Esophagus squamous epithelium (tissue), 5 donors: ENCODE data around the gene OR10AG1. TPM values are rescaled to one million over a fixed set of nuclear protein-coding genes. Genes with fewer than 3 reads are reported as not detected.

ENCODE experiments used
- DNase-seq: peaks from one replicate; lab custom pipeline; 2025; lab: John Stamatoyannopoulos, UW
- H3K27ac ChIP-seq, 4 donors: fragments of 200-600 bp; sonication (generic); one replicate each; pipeline ENCODE4 v1.5.1; 2016 to 2019; ENCODE audit warnings: mild to moderate bottlenecking in 1 of 4
- H3K27me3 ChIP-seq, 4 donors: fragments of 200-600 bp; sonication (generic); 1 replicate in 3 of 4; 2 replicates in 1 of 4; pipeline versions ENCODE4 v1.5.1 to v1.6.0; 2017 to 2021; ENCODE audit warnings: antibody characterized with exemption in 1 of 4
- H3K36me3 ChIP-seq, 3 donors: fragments of 200-600 bp; sonication (generic); one replicate each; pipeline ENCODE4 v1.5.1; 2016 to 2019
- H3K4me1 ChIP-seq, 3 donors: fragments of 200-600 bp; sonication (generic); one replicate each; pipeline ENCODE4 v1.5.1; 2017 to 2019
- H3K4me3 ChIP-seq, 4 donors: fragments of 200-600 bp; sonication (generic); 1 replicate in 3 of 4; 2 replicates in 1 of 4; pipeline ENCODE4 v1.5.1; 2016 to 2019; ENCODE audit warnings: mild to moderate bottlenecking in 2 of 4, moderate library complexity in 1 of 4
- H3K9me3 ChIP-seq, 3 donors: fragments of 200-600 bp; sonication (generic); one replicate each; pipeline ENCODE4 v1.5.1; 2016 to 2019
- POLR2A ChIP-seq, 4 donors: fragments of 450-650 bp; IDR thresholded peaks; one replicate each; pipeline ENCODE4 v1.6.1; 2017; ENCODE audit warnings: antibody characterized with exemption in 4 of 4, mild to moderate bottlenecking in 4 of 4, moderate library complexity in 3 of 4
- WGBS, 2 donors: methylation state at CpG; one replicate each; pipeline ENCODE4 v1.1.5; 2018; 5-methylcytosine and 5-hydroxymethylcytosine counted together
- intact Hi-C: fragments of 100-400 bp; cut with DNase I; formaldehyde crosslinking; loops from one replicate; pipeline ENCODE4 v1.15.0; 2022
- total RNA-seq, 4 donors: library from RNA; depleted of rRNA; stranded (reverse); fragments of >200 nt; gene quantifications; one replicate each; pipeline ENCODE4 v1.1.0, GENCODE V29; 2016
- TF ChIP-seq, protein P1 (sequence below), 6 experiments: fragments of 450-650 bp in 4 of 6; fragments of 200-600 bp in 2 of 6; sonication (generic) in 2 of 6; IDR thresholded peaks; one replicate each; pipeline ENCODE4 v1.5.1; 2016 to 2019; ENCODE audit warnings: antibody characterized with exemption in 6 of 6, mild to moderate bottlenecking in 4 of 6, moderate library complexity in 4 of 6
- donor health status: DM: yes; HTN: yes; CAD: no.

The OR10AG1 gene, protein sequence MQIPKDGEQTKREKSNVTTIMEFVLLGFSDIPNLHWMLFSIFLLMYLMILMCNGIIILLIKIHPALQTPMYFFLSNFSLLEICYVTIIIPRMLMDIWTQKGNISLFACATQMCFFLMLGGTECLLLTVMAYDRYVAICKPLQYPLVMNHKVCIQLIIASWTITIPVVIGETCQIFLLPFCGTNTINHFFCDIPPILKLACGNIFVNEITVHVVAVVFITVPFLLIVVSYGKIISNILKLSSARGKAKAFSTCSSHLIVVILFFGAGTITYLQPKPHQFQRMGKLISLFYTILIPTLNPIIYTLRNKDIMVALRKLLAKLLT
- total RNA-seq = not detected

DNA sequence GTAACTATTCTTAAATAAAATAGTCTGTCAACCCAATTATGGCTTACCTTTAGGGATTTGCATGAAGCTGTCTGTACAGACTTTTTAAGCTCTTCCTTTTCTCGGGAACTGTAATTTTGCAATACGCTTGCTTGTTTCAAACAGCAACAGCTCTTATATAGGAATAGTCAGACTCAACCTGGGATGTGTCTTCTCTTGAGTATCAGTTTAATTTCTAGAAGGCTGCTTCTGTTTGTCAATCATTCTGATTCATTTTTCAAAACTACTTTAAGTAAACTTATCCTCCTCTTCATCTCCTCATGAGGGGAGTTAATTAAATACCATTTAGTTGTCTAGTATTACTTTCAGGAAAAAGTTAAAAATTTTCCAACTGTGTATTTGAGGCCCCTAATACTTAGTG is at the start of gene OR10AG1:
Gene OR10AG1 (minus strand): TSS at position 101 of the 400 bp plus-strand sequence. CDS start 38 bp downstream, at position 63.
- TF ChIP-seq, protein P1, sequence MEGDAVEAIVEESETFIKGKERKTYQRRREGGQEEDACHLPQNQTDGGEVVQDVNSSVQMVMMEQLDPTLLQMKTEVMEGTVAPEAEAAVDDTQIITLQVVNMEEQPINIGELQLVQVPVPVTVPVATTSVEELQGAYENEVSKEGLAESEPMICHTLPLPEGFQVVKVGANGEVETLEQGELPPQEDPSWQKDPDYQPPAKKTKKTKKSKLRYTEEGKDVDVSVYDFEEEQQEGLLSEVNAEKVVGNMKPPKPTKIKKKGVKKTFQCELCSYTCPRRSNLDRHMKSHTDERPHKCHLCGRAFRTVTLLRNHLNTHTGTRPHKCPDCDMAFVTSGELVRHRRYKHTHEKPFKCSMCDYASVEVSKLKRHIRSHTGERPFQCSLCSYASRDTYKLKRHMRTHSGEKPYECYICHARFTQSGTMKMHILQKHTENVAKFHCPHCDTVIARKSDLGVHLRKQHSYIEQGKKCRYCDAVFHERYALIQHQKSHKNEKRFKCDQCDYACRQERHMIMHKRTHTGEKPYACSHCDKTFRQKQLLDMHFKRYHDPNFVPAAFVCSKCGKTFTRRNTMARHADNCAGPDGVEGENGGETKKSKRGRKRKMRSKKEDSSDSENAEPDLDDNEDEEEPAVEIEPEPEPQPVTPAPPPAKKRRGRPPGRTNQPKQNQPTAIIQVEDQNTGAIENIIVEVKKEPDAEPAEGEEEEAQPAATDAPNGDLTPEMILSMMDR (IDR thresholded peaks at IDR 0.05) = no peak
- TF ChIP-seq POLR2A (IDR thresholded peaks at IDR 0.05) = no peak
- peaks cover 0 to 8% (median 0%) of the 10 kb centered on the region in 3 donors for H3K9me3 ChIP-seq
- no peak for DNase-seq
- intact Hi-C loops = no loop called here
- H3K27me3 ChIP-seq = no peaks in the 10 kb centered on the region
- H3K36me3 ChIP-seq = no peaks in the 10 kb centered on the region
- H3K4me1 ChIP-seq = no peaks in the 10 kb centered on the region
- WGBS, 2 donors = 65 to 73% methylated on average over 2 of the region's 2 CpGs
- no peak within 1 kb of the TSS for H3K27ac ChIP-seq
- H3K4me3 ChIP-seq = no peak within 1 kb of the TSS

DNA sequence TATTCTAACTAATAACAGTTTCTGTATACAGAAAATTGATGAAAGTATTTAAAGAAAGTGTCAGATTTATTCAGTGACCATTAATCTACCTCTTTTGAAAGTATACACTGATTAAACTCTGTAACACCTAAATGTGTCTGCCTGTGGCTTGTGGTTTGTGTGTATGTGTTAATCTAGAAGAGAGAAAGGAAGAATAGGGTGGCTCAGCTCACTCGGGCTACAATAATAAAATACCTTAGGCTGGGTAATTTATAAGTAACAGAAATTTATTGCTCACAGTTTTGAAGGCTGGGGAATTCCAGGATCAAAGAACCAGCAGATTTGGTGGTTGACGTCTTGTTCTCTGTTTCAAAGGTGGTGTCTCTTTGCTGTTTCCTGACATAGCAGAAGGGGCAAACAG is 44.1 kb upstream of the OR10AG1 start:
- peaks cover 0 to 17% (median 0%) of the 10 kb centered on the region in 3 donors for H3K9me3 ChIP-seq
- no peaks in the 10 kb centered on the region for H3K36me3 ChIP-seq
- H3K27me3 ChIP-seq = no peaks in the 10 kb centered on the region
- no peak for DNase-seq
- no peak overlapping the region for H3K27ac ChIP-seq
- 33 to 40% methylated on average over 2 of the region's 2 CpGs for WGBS, 2 donors
- no peak for TF ChIP-seq POLR2A (IDR thresholded peaks at IDR 0.05)
- TF ChIP-seq, protein P1 (IDR thresholded peaks at IDR 0.05) = no peak
- intact Hi-C loops = no loop called here
- H3K4me3 ChIP-seq = no peak overlapping the region
- no peaks in the 10 kb centered on the region for H3K4me1 ChIP-seq

DNA sequence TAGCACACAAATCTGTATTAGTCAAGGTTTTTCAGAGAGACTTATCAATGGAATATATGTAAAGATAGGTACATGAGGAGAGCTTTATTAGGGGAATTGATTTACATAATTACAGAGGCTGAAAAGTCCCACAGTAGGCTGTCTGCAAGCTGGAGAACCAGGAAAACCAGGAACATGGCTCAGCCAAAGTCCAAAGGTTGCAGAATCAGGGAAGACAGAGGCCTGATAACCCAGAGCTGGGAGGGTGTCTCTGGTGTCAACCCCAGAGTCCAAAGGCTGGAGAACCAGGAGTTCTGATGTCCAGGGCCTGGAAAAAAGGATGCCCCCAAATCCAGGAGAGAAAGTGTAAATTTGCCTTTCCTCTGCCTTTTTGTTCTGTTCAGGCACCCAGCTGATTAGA is 41.0 kb upstream of the OR10AG1 start:
- H3K9me3 ChIP-seq = peaks cover 0 to 11% (median 0%) of the 10 kb centered on the region in 3 donors
- no peaks in the 10 kb centered on the region for H3K36me3 ChIP-seq
- H3K27me3 ChIP-seq = no peaks in the 10 kb centered on the region
- TF ChIP-seq POLR2A (IDR thresholded peaks at IDR 0.05) = no peak
- TF ChIP-seq, protein P1 (IDR thresholded peaks at IDR 0.05) = no peak
- intact Hi-C loops = no loop called here
- H3K4me1 ChIP-seq = no peaks in the 10 kb centered on the region
- H3K4me3 ChIP-seq = no peak overlapping the region
- no peak for DNase-seq
- H3K27ac ChIP-seq = no peak overlapping the region

DNA sequence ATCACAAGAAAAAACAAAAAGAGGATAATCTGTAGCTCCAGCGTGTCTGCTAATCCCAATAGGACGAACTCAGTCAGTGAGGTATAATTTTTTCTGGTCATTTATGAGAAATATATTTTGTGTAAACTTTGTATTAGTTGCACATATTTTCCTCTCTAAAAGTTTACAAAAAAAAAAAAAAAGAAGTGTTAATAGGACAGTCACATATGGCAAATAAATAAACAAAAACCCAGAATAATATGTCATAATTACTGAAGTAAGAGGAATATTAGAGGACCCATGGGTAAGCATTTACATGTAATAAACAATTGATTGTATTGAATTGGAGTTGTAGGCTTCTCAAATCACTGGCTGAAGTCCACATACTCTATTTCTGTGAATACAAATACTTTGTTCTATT is 24.8 kb upstream of the OR10AG1 start, which contains the start of gene OR5F1:
Gene OR5F1 (minus strand): TSS at position 101 of the 400 bp plus-strand sequence. CDS start 0 bp downstream, at position 101.
- TF ChIP-seq POLR2A (IDR thresholded peaks at IDR 0.05) = no peak
- TF ChIP-seq, protein P1 (IDR thresholded peaks at IDR 0.05) = no peak
- intact Hi-C loops = no loop called here

DNA sequence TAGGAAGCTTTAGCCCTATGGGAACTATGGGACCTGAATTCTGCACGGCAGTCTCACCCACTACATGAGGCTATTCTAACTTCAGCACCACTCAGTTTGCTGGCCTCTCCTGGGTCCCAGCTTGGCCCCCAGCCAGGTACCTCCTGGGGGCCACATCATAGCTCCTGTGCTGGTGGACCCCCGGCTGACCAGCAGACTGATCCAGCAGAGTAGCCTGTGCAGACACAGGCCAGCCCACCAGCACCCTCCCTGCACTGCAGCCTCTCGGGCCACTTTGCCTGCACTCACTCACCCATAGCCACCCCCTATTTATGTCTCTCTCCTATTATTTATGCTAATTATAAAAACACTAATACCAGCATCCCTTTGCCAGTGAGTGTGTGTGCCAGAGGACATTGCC is 1.2 kb upstream of the OR10AG1 start:
- Histone ChIP-seq H3K9me3 (peaks cover 0 to 8% (median 0%) of the 10 kb centered on the region in 3 donors), H3K4me1 (no peaks in the 10 kb centered on the region), H3K4me3 (no peak overlapping the region), H3K36me3 (no peaks in the 10 kb centered on the region), H3K27me3 (no peaks in the 10 kb centered on the region), H3K27ac (no peak overlapping the region)
- no peak for DNase-seq
- TF ChIP-seq, protein P1 (IDR thresholded peaks at IDR 0.05) = no peak
- no peak for TF ChIP-seq POLR2A (IDR thresholded peaks at IDR 0.05)
- intact Hi-C loops = no loop called here
- 83 to 94% methylated on average over 2 of the region's 3 CpGs for WGBS, 2 donors

More for the DNA sequence above, 24.8 kb upstream of the OR10AG1 start, which contains the start of gene OR5F1:
- no peak within 1 kb of the TSS for H3K4me3 ChIP-seq
- H3K4me1 ChIP-seq = no peaks in the 10 kb centered on the region
- no peak within 1 kb of the TSS for H3K27ac ChIP-seq
- WGBS, 2 donors = 31 to 55% methylated on average over 2 of the region's 2 CpGs
- DNase-seq = no peak
- no peaks in the 10 kb centered on the region for H3K36me3 ChIP-seq
- H3K9me3 ChIP-seq = no peaks in the 10 kb centered on the region
- no peaks in the 10 kb centered on the region for H3K27me3 ChIP-seq
